COLO829 (cell line): ENCODE measurements around the gene ADAM12.
A peak's percentile ranks its signal among the peaks of the same experiment; 100 is the strongest.
"Not testable (repeated sequence)": the region's sequence is repeated elsewhere in the genome, so short reads cannot be mapped to it uniquely, and the experiment has no call there.

Source experiments
- DNase-seq: peaks from one replicate; pipeline ENCODE4 v3.0.0; 2012; ENCODE audit warnings: low spot score

Gene ADAM12

DNA sequence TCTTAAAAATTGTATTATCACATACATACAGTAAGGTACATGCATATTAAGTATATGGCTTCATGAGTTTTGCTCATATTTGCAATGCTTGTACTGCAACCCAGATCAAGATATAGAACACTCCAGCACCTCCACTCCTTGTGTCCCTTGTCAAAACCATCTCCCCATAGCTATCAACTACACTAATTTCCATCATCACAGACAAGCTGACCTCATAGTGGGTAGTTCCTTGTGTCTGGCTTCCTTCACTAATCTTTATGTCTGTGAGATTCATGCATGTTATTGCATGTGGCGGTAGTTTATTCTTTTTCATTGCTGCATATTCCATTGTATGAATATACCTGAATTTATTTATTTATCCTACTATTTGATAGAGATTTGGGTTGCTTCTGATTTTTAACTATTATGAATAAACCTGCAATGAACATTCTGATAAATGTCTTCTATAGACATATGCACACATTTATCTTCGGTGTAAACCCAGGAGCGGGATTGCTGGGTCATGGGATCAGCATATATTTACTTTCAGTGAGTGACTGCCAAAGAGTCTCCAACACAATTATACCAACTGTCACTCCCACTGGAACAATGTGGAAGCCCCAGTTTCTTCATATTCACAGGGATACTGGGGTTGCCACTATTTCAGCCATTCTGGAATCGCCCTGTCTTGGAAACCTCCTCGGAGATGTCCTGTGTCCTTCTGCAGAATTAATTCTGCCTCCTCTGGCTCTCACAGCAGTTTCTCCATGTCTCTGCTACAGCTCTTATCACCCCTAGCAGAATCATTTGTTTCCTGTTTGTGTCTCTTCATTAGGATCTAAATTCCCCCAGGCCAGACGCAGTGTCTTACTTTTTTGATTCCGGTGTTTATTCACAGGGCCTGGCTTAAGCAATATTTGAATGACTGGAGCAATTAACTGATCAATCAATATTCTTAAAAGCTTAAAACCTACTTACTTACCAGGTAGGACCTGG lies 14.7 kb upstream of the ADAM12 start:
- DNase-seq, result no peak

DNA sequence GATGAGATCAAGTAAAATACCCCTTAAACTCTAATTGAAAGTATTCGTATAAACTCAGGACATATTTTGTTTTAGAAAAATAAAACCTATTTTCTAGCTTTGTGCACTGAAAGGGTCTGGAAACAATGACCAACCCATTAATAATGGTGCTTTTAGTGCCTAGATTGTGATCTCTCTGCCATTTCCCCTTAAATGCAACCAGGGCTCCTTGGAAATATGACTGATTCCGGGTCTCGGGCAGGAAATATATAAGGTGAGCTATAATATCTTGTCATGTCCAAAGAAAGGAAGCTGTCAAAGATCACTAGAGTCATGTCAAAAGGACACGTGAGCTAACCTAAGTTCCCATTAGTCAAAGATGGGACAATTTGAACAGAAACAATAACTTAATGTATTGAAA lies 12.4 kb upstream of the ADAM12 start:
- no peak for DNase-seq

DNA sequence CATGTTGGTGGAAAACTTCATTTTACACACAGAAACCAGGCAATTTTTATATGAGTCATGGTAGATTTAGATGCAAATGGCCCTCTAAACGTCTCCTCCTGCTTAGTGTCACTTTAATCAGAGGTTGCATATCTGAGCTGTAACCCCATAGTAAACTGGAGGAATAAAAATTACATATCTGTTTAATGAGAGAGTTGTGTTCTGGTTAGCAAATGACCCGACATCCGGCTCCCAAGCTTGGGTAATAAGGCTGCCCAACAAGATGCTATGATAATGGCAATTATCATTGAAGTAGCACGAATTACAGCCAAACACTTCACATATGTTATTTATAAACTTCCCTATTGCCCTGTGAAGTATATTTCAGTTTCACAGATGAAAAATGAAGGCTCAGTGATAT lies 10.6 kb upstream of the ADAM12 start:
- DNase-seq, result no peak

DNA sequence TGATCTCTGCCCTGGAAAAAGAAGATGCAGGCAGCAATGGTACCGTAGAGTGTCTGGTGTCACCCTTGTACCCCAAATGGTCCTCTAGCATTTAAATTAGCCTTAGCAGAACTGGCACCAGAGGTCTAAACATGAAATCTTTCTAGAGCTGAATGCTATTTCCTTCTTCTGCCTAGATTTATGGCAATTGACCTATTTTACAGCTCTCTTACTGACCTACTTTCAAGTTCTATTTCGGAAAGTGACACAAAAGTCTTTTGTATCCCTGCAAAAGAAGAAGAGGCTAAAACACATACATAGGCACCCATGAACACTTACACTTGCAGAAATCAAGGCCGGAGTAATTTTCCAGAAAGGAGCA lies 10.1 kb upstream of the ADAM12 start:
- no peak for DNase-seq

DNA sequence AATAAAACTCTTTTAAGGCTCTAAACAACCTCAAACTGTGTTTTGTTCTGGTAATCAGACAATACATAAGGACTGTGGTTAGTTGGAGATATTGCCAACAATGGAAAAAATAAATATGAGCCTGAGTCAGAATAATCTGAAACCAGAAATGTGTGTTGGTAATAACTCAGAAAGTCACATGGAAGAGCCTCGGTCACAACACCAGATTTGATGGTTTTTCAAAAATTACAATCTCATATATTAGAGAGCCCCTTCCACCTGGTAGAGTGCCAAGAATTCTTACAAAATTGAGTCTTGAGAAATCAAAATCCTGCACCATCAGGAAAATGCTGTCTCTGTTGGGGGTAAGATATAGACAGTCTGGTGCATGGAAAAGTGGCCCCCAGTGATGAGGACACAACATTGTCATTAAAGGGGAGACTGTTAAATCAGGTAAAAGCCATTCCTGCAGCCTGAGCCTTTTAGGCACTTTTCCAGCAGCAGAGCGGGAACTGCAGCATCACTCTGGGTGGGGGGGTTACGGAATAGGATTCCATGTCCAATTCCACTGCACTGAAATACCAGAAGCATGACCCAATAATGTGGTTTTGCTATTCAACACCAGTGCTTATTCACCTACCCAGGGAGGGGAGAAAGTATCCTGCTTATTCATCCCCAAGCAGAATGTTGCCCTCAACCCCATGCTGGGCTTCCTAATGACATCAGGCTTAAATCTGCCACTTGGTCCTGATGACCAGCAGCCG lies 9.5 kb upstream of the ADAM12 start:
- no peak for DNase-seq

DNA sequence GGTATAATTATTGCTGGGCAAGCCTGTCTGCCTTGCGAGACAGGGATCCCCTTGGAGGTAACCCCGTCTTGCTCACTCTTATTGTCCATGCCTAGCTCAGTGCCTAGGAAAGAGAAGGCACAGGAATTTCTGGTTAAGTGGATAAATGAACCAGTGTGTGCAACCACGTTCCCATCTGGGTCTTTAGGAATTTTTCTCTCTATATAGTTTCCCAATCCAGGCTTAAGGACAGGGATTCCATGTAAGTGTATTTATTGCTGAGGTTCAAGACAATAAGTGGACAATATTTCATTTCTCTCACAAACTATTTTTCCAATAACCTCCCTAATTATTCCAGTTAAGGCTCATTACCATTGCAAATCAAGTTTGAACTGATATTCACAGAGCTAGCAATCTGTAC lies 8.9 kb upstream of the ADAM12 start:
- DNase-seq, result no peak

DNA sequence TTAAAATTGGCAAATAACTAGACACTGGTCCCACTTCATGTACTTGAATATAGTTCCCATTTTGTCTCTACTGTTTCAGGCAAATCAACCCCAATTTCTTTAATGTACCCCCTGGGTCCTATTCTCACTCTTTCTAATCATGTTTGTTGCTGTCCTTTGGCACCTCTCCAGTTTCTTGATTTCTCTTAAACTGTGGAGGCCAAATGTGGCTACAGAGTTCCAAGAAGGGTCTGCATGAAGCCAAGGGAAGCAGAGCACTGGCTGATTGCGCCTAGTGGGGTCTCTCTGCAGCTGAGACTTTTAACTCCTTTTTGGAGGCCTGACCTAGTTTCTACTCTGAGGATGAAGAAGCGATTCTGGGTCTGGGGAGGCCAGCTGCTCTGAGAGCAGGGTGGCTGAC lies 6.7 kb upstream of the ADAM12 start:
- no peak for DNase-seq

DNA sequence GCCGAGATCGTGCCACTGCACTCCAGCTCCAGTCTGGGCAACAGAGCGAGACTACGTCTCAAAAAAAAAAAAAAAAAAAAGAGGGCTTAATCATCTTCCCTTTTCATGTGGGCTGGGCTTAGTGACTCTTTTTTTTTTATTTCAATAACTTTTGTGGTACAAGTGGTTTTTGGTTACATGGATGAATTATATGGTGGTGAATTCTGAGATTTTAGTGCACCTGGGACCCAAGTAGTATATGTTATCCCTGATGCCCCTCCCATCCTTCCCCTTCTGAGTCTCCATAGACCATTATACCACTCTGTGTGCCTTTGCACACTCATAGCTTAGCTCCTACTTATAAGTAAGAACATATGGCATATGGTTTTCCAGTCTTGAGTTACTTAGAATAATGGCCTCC lies 4.8 kb upstream of the ADAM12 start:
- DNase-seq, result no peak

DNA sequence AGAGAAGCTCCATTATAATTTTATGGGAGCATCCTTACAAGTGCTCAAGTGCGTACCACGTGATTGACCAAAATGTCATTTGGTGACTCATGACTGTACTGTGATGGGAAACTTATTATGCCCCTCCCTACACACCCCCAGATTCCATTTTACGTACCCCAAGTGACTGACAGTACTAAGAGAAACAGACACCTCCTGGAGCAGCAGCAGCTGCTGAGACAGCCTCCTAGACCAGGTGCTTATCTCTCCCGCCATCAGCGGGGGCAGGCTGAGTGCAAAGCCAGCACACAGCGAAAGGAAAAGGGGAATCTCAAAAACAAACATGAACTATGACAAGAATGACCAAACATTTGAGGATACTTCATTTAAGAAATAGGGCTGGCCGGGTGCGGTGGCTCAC lies 4.2 kb upstream of the ADAM12 start:
- no peak for DNase-seq

DNA sequence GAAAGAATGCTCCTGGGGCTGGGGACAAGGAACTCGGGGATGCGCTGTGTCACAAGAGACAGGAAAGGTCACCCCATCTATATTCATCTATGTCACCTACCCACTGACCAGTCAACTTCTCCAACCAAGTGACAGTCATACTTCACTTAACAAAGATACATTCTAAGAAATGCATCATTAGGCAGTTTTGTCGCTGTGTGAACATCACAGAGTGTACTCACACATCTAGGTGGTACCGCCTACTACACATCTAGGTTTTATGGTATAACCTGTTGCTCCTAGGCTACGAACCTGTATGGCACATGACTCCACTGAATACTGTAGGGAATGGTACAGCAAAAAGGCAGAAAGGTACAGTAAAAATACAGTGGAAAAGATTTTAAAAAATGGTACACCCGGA lies 3.8 kb upstream of the ADAM12 start:
- no peak for DNase-seq

DNA sequence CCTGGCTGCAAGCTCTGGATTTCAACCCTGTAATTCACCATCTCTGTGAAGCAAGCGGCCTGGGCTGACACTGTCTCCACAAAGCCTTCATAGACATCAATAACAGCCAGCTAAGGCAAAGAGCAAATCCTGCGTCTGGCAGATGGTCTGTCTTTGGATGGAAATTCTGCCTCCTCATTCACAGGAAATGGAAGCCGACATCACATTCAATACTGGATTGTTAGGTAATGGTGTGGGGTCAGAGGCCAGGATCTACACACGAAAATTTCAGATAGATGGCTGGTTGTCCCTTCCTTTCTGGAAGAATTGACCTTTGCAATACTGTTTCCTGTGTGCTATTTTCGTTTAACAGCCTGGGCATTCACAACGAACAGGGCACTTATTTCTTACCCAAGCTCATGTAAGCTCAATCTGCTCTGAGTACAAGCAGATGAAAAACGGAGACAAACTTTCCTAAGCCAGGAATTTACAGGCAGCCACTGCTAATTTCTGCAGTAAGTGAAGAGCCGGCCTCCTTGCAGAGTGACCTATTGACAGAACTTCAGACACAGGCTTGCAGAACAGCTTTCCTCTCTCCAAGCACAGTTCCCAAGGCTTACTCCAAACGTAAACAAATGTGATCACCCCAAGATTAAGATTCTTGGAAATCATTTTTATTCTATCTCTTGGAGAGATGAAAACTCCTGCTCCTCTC lies 3.1 kb upstream of the ADAM12 start:
- peak; percentile 64 for DNase-seq

DNA sequence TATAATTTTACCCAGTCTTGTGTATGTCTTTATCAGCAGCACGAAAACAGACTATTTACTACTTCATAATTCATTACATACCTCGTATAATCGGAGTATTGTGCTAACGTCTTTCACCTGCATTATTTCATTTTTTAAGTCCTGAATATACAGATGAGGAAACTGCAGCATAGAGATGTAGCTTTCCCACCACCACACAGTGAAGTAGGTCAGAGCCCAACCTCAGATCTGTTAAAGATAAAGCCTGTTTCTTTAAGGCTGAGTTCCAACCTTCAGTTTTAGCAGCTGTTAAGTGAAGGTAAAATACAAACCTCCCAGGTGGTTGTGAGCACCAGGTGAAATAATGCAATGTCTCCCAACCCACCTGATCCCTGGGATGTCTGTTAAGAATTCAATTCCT lies 2.0 kb upstream of the ADAM12 start:
- DNase-seq, result no peak

DNA sequence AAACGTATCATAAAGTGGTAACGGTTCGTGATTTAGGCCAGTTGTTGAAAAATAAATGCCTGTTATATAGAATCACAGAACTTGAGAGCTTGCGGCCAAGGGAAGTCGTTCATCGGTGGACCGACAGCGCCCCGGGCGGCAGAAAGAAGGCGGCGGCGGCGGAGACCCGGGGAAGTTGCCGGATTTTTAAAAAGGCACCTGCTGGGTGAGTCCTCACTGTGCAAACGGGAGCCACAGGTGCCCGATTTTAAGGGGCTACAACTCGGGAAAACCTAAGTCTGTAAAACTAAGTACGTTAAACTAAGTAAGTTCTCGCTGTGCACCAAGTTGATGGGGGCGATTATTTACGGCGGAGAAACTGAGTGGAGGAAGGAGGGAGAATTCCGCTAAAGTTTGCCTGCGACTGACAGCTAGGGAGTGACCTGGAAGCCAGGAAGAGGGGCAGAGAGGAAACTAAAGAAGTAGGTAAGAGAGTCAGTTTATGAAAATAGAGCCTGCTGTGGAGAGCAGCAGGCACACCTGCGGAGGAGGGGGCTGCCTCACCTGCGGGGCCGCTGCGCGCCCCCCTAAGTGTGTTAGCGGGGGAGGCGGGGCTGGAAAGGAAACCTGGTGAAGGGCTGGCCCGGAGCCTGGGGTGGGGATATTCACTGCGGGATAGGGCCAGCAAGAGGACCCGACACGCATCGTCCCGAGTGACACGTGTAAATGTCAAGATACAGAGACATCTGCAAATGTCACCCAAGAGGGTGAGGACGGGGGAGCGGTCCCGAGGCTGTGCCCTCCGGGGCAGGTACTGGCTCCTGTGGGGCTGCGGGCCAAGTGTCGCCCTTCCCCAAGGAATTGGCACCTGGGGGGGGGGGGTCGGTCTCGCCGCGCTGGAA lies 996 bp downstream of the ADAM12 start:
- DNase-seq, result no peak

DNA sequence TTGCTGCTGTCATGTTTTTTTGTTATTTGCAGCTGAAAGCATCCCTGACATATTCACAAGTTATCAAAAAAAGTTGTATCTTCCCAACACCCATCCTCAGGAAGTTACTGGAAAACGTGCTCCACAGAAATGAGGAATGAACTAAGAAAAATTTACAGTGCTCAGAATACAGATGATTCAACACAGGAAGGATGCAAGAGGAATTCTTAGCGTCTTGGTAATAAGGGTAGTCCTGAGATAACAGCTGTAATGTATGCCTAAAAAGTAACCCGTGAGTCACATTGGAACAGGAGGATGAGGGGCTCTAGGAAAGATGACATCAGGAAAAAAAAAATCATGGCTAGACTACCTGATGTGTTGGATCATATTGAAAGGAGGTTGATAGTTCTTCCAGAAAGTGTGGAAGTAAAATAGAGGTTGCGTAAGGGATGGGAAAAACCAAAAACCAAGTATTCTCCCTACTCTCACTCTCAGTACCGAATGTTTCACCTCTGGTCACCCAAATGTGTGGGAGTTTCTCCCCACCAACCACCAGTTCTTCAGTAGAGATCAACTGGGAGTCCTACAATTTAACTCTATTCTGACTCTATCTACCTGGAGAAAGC lies 3.9 kb downstream of the ADAM12 start:
- no peak for DNase-seq

DNA sequence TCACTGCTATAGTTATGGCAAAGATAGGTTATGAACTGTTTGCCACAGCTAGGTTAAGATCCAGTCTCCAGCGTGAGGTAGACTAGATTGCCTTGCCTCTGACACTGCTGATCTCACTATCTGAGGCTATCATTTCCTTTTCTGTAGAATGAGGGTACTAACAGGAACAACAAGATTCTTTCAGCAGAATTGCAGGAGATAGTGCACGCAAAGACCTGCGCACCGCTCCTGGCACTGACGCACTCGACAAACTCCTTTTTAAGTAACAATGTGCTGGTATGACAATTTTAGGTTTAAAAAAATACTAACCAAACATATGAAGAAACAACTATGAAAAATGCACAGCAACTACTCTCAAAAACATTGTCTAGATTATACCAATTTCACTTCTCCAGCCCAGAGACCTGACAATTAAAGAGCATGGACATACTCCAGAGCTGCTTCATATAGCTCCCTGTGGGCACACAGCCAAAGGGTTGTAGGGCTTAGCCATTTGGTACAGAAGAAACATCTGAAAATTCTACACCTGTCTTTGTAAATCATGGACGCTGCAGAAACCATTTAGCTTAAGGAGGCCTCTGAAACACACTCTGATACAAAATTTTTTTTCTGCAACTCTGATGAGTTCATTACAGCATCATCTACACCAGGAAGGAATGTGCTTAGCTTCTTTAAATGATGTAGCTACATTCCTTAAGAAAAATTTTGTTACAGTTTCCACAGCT lies 7.8 kb downstream of the ADAM12 start:
- DNase-seq, result no peak

DNA sequence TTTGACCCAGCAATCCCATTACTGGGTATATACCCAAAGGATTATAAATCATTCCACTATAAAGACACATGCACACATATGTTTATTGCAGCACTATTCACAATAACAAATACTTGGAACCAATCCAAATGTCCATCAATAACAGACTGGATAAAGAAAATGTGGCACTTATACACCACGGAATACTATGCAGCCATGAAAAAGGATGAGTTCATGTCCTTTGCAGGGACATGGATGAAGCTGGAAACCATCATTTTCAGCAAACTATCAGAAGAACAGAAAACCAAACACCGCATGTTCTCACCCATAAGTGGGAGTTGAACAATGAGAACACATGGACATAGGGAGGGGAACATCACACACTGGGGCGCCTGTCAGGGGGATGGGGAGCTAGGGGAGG lies 9.1 kb downstream of the ADAM12 start:
- not testable (repeated sequence) for DNase-seq

DNA sequence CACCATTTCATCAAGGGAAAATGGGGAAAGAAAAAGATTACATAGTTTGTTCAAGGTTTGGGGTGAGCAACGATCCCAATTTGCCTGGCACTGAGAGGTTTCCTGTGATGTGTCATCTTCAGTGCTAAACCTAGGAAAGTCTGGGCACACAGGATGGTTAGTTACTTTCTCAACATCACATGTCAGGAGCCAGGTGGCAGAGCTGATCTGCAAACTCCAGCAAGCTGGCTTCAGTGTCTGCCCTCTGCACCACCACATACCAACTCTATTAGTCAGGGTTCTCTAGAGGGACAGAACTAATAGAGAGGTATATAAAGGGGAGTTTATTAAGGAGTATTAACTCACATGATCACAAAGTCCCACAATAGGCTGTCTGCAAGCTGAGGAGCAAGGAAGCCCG lies 11.3 kb downstream of the ADAM12 start:
- no peak for DNase-seq

DNA sequence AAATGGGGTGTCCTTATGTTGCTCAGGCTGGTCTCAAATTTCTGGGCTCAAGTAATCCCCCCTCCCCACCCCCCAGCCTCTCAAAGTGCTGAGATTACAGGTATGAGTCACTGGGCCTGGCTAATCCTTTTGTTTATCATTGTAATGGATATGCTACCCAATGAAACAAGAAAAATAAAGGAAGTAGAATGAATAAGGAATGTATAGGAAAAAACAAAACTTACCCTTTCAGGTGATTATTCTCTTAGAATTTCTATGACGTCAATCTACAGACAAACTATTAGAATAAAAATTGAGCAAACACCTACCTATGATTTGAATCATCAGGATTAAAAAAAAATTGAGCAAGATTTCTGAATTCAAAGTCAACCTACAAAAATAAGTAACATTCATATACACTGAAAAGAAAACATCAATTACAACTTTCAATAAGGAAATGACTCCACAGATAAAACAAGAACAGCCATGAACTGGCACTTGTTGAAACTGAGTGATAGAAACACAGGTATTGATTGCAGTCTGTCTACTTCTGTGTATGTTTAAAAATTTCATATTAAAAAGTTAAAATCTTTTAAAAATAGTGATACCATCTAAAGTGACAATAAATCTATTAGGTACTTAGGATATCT lies 12.2 kb downstream of the ADAM12 start:
- DNase-seq, result no peak

DNA sequence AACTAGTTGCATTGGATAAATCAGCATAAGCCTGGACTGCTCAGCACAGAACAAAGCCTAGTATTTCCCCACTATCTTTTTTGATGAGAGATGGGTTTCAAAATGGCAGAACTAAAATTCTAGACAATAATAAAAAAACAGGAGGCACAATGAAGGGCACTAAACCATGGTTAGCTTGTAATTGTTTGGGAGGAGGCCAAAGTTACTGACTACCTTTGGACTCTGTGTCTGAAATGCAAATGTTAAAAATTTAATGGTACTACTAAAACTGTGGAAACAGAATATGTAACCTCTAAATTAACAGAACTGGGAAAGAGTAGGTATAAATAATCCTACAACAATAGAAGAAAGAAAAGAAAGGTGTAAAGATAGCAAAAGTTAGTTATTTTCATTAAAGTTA lies 13.0 kb downstream of the ADAM12 start:
- no peak for DNase-seq

DNA sequence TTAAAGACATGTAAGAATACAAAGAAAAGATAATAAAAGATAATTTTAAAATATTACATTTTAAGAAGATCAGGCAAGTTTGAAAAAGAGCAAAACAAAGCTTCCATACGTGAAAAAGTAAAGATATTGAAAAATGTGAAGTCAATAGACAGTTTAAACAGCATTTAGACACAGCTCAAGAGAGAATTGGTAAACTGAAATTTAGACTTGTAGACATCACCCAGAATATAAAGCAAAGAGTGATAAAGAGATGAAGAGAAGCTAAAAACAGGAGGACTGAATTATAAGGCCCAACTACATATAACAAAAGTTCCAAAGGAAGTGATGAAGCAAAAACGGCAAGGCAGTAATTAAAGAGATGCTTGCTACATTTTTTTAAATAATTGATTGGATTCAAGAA lies 13.8 kb downstream of the ADAM12 start:
- no peak for DNase-seq
